ENCODE data around the gene HTT. TPM values are rescaled to one million over a fixed set of nuclear protein-coding genes. Genes with fewer than 3 reads are reported as not detected.
A peak's percentile ranks its signal among the peaks of the same experiment; 100 is the strongest.

HTT gene
- total RNA-seq, result 29.4 and 32.5 TPM in 2 replicates

DNA sequence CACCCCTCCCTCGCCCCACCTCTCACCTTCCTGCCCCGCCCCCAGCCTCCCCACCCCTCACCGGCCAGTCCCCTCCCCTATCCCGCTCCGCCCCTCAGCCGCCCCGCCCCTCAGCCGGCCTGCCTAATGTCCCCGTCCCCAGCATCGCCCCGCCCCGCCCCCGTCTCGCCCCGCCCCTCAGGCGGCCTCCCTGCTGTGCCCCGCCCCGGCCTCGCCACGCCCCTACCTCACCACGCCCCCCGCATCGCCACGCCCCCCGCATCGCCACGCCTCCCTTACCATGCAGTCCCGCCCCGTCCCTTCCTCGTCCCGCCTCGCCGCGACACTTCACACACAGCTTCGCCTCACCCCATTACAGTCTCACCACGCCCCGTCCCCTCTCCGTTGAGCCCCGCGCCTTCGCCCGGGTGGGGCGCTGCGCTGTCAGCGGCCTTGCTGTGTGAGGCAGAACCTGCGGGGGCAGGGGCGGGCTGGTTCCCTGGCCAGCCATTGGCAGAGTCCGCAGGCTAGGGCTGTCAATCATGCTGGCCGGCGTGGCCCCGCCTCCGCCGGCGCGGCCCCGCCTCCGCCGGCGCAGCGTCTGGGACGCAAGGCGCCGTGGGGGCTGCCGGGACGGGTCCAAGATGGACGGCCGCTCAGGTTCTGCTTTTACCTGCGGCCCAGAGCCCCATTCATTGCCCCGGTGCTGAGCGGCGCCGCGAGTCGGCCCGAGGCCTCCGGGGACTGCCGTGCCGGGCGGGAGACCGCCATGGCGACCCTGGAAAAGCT lies at the start of gene HTT, which contains the start of gene HTT-AS:
HTT (plus strand) TSS at position 604 of the 768 bp plus-strand sequence; CDS start at position 749, 145 bp downstream.
HTT-AS (minus strand) TSS at position 461 of the 768 bp plus-strand sequence.
- TF ChIP-seq, protein P1, sequence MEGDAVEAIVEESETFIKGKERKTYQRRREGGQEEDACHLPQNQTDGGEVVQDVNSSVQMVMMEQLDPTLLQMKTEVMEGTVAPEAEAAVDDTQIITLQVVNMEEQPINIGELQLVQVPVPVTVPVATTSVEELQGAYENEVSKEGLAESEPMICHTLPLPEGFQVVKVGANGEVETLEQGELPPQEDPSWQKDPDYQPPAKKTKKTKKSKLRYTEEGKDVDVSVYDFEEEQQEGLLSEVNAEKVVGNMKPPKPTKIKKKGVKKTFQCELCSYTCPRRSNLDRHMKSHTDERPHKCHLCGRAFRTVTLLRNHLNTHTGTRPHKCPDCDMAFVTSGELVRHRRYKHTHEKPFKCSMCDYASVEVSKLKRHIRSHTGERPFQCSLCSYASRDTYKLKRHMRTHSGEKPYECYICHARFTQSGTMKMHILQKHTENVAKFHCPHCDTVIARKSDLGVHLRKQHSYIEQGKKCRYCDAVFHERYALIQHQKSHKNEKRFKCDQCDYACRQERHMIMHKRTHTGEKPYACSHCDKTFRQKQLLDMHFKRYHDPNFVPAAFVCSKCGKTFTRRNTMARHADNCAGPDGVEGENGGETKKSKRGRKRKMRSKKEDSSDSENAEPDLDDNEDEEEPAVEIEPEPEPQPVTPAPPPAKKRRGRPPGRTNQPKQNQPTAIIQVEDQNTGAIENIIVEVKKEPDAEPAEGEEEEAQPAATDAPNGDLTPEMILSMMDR (conservative IDR thresholded peaks at IDR 0.05; ENCODE audit: low read depth, low read length), result no peak
- H3K4me3 ChIP-seq (ENCODE audit: low read depth, low read length), result peak within 1 kb of the TSS; percentile 98
- DNase-seq (ENCODE audit: low read depth), result peak; percentile 30

DNA sequence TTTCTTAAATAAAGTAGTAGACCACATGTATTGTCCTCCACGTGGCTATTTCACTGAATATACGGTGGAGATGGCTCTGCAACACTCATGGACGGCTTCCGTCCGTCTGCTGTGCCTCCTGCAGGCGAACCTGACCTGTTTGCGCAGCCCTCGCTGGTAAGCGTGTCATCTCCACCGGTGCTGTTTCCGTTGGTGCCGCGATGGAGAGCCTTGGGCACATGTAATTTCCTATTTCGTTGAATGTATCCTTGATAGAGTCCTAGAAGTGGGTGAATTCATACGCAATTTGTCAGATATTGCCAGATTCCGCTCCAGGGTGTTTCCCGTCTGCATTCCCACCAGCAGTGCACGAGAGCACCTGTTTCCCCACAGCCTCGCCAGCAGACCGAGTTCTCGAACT lies 48.6 kb upstream of the HTT start:
- no peak for DNase-seq (ENCODE audit: low read depth)
- no peak overlapping the region for H3K4me3 ChIP-seq (ENCODE audit: low read depth, low read length)
- TF ChIP-seq, protein P1 (conservative IDR thresholded peaks at IDR 0.05; ENCODE audit: low read depth, low read length), result no peak

DNA sequence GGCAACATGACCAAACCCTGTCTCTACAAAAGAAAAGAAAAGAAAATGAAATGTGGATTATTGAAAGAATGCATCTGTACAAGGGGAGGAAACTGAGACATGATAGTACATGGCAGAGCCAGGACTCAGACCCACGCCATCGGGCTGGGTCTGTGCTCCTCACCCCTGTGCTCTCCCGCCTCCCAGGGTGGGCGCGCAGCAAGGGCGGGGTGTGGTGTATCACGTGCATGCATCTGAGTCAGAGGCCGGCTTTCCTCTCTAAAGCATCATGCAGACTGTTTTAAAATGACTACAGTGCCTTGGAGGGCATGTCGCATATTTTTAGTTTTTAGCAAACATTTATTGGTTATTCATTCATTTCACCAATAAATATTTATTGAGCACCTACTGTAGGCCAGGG lies 47.9 kb upstream of the HTT start:
- H3K4me3 ChIP-seq (ENCODE audit: low read depth, low read length), result no peak overlapping the region
- no peak for DNase-seq (ENCODE audit: low read depth)
- TF ChIP-seq, protein P1 (conservative IDR thresholded peaks at IDR 0.05; ENCODE audit: low read depth, low read length), result no peak

DNA sequence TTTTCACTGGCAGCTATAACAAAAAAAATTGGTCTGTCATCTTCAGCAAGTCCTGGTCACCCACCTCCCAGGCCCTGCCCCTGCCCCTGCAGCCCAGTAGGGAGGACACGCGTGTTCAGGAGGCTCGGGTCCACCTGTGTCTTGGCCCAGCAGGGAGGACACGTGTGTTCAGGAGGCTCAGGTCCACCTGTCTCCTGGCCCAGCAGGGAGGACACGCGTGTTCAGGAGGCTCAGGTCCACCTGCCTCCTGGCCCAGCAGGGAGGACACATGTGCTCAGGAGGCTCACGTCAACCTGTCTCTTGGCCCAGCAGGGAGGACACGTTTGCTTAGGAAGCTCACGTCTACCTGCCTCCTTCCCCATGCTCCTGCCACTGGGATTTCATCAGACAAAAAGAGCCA lies 45.0 kb upstream of the HTT start:
- H3K4me3 ChIP-seq (ENCODE audit: low read depth, low read length), result no peak overlapping the region
- TF ChIP-seq, protein P1 (conservative IDR thresholded peaks at IDR 0.05; ENCODE audit: low read depth, low read length), result no peak
- no peak for DNase-seq (ENCODE audit: low read depth)

DNA sequence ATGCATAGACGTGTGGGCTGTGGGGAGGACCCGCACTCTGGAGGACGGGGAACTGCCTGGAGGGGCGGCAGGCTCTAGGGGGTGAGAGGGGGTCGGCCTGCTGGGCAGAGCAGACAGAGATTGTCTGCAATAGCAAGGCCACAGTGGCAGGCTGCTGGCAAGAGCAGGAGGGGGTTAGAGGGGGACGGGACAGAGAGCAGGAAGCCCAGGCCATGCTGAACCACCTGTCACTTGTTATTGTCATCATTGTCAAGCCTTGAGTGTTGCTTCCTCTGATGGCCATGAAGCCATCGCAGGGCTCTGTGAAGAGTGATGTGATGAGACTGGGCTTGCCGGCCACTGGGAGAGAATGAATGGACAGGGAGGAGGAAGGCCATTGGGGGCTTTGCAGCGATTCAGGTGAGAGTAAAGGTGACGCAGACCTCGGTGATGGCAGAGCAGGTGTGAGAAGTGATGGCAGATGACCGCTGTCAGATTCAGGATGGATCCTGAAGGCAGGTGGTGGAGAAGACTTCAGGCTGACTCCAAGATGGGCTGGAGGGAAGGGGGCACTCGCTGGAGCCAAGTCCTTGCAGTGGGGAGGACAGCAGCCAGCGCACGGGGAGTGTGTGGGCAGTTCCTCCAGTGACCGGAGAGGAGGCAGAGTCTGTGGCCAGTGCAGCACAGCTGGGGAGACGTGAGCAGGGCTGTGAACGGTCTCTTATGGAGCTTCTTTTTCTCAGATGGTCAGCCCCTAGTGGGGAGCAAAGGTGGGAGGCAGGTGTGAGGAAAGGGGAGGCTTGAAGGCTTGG lies 43.7 kb upstream of the HTT start:
- TF ChIP-seq, protein P1 (conservative IDR thresholded peaks at IDR 0.05; ENCODE audit: low read depth, low read length), result no peak
- no peak for DNase-seq (ENCODE audit: low read depth)
- H3K4me3 ChIP-seq (ENCODE audit: low read depth, low read length), result no peak overlapping the region

DNA sequence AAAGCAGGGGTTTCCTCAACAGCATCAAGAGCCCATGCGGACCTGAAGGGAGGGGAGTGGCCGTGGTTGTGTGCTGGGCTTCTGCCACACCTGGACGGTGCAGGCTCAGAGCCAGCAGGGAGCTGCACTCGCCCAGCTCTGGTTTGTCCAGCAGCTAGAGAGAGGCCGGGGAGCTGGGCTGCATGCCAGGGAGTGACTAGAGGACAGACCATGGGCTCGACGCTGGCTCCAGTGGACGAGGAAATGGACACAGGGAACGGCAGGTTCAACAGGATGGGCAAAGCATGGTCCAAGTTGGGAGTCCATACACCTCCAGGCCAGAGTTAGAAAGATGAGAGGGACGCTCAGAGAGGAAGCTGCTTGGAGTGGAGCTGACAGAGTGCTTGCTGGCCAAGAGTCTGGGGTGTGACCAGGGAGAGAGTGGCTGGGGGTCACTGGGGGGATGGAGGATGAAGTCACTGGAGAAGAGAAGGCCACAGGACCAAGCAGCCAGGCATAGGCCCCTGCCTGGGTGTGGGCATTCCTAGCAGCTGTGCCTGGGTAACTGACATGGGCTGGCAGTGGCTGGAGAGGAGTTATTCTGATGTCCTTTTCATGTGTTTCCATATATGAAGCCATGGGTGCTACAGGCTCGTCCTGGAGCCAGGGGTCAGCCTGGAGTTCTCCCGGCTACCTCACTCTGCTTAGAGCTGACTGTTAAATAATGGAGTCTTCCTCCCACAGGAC lies 43.0 kb upstream of the HTT start:
- no peak for DNase-seq (ENCODE audit: low read depth)
- no peak overlapping the region for H3K4me3 ChIP-seq (ENCODE audit: low read depth, low read length)
- TF ChIP-seq, protein P1 (conservative IDR thresholded peaks at IDR 0.05; ENCODE audit: low read depth, low read length), result no peak

All from epithelial cell of proximal tubule (primary cell).